HG02852 (cell line): ENCODE measurements around the gene KCTD3.
A peak's percentile ranks its signal among the peaks of the same experiment; 100 is the strongest.

Experiments used
- ATAC-seq: cut with Tn5 transposase; IDR thresholded peaks from one replicate; pipeline ENCODE4 v1.9.1; 2021; ENCODE audit warnings: mild to moderate bottlenecking, moderate library complexity; ENCODE audit not compliant: unreplicated experiment

KCTD3 gene

GRCh38 chr1:215650446-215651149, 83.5 kb downstream of the KCTD3 start:
- no peak for ATAC-seq

GRCh38 chr1:215651867-215652266, 84.8 kb downstream of the KCTD3 start:
- no peak for ATAC-seq

- no peak for ATAC-seq
Observed at GRCh38 chr1:215652371-215652770, 85.3 kb downstream of the KCTD3 start.

GRCh38 chr1:215657047-215657446, 89.9 kb downstream of the KCTD3 start:
- ATAC-seq: no peak

- no peak for ATAC-seq
Observed at GRCh38 chr1:215660259-215660658, 93.2 kb downstream of the KCTD3 start.

GRCh38 chr1:215661033-215661432, 93.9 kb downstream of the KCTD3 start:
- ATAC-seq: no peak

GRCh38 chr1:215665215-215665614, 98.1 kb downstream of the KCTD3 start:
- peak; percentile 63 for ATAC-seq

GRCh38 chr1:215667761-215668160, 100.7 kb downstream of the KCTD3 start:
- ATAC-seq: no peak

GRCh38 chr1:215669806-215670491, 102.8 kb downstream of the KCTD3 start:
- ATAC-seq: no peak
